ENCODE results near the gene CCDC106.

Gene CCDC106

GRCh38 chr19:55613930-55614710 lies 33.9 kb upstream of the CCDC106 start:
- in situ Hi-C loops (cut with MboI; ENCODE audit: low sequenced_read_pairs), result no loop called here

GRCh38 chr19:55614711-55615542 lies 33.1 kb upstream of the CCDC106 start:
- in situ Hi-C loops (cut with MboI; ENCODE audit: low sequenced_read_pairs), result no loop called here

GRCh38 chr19:55615543-55616394 lies 32.2 kb upstream of the CCDC106 start:
- in situ Hi-C loops (cut with MboI; ENCODE audit: low sequenced_read_pairs), result no loop called here

GRCh38 chr19:55616395-55616875 lies 31.6 kb upstream of the CCDC106 start:
- in situ Hi-C loops (cut with MboI; ENCODE audit: low sequenced_read_pairs), result no loop called here

DNA sequence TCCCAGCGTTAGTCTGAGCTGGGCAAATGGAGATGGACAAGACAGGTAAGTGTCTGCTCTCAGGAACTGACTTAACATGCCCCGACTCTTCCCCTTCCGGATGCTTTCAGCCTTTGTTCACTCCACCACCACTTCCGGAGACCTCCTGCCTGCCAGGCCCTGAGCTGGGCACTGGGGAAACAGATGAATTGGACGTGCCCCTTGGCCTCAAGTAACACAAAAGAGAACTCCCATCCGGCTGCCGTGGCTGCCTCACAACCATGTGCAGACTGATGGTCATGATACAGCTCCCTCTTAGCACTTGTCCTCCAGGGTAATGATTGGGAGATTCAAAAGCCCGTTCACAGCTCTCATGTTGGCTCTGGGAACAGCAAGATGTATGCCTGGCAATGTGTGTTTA lies 30.6 kb upstream of the CCDC106 start:
- in situ Hi-C loops (cut with MboI; ENCODE audit: low sequenced_read_pairs), result no loop called here

- in situ Hi-C loops (cut with MboI; ENCODE audit: low sequenced_read_pairs), result no loop called here
These were observed 29.6 kb upstream of the CCDC106 start for GRCh38 chr19:55618426-55618825.

DNA sequence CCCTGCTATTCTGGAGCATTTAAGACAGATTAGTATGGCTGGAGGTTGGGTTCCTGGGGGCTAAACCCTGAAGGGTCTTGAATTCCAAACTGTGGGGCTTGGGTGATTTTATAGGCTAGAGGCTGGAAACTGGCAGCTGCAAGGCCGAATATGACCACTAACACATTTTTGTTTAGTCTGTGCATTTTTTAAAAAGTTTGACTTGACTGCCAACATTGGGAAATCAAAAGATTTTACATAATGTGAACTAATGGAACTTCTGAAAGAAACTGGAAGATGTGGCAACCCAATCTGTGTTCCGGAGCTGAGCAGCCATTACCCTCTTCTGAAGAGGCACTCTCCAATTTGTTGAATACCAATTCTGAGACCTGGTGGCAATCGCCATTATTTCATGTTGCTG lies 28.7 kb upstream of the CCDC106 start:
- in situ Hi-C loops (cut with MboI; ENCODE audit: low sequenced_read_pairs), result no loop called here

- in situ Hi-C loops (cut with MboI; ENCODE audit: low sequenced_read_pairs), result loop anchor here (10.0 kb wide), 2 partner anchors 106 to 466 kb away; partner anchors contain the start of gene TNNI3
These were observed 27.4 kb upstream of the CCDC106 start for GRCh38 chr19:55620410-55621204.

- in situ Hi-C loops (cut with MboI; ENCODE audit: low sequenced_read_pairs), result loop anchor here (10.0 kb wide), 2 partner anchors 106 to 466 kb away; partner anchors contain the start of gene TNNI3
These were observed 26.8 kb upstream of the CCDC106 start for GRCh38 chr19:55621205-55621672.

- in situ Hi-C loops (cut with MboI; ENCODE audit: low sequenced_read_pairs), result loop anchor here (10.0 kb wide), 2 partner anchors 107 to 467 kb away; partner anchors contain the start of gene TNNI3
These were observed 26.3 kb upstream of the CCDC106 start for GRCh38 chr19:55621673-55622231.

- in situ Hi-C loops (cut with MboI; ENCODE audit: low sequenced_read_pairs), result loop anchor here (10.0 kb wide), 2 partner anchors 108 to 468 kb away; partner anchors contain the start of gene TNNI3
These were observed 25.6 kb upstream of the CCDC106 start for GRCh38 chr19:55622242-55622969.

- in situ Hi-C loops (cut with MboI; ENCODE audit: low sequenced_read_pairs), result loop anchor here (10.0 kb wide), 2 partner anchors 108 to 468 kb away; partner anchors contain the start of gene TNNI3
These were observed 24.9 kb upstream of the CCDC106 start for GRCh38 chr19:55623130-55623529.

- in situ Hi-C loops (cut with MboI; ENCODE audit: low sequenced_read_pairs), result loop anchor here (10.0 kb wide), 2 partner anchors 109 to 469 kb away; partner anchors contain the start of gene TNNI3
These were observed 24.5 kb upstream of the CCDC106 start for GRCh38 chr19:55623561-55623960.

- in situ Hi-C loops (cut with MboI; ENCODE audit: low sequenced_read_pairs), result loop anchor here (10.0 kb wide), 2 partner anchors 110 to 470 kb away; partner anchors contain the start of gene TNNI3
These were observed 23.7 kb upstream of the CCDC106 start, which contains the start of gene ZNF784 for GRCh38 chr19:55624109-55625003. ZNF784 (minus strand) TSS chr19:55624566; CDS start chr19:55624561, 5 bp downstream.

DNA sequence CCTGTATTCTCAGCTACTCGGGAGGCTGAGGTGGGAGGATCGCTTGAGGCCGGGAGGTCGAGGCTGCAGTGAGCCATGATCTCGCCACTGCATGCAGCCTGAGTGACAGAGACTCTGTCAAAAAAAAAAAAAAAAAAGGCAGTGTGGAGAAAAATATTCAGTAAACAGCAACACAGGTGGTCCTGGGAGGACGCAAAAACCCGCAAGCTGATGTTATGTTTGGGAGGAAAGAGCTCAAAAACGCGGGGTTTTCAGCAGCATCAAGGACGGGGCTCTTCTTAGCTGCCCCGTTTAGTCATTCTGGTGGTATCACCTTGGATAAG lies 23.0 kb upstream of the CCDC106 start:
- in situ Hi-C loops (cut with MboI; ENCODE audit: low sequenced_read_pairs), result loop anchor here (10.0 kb wide), 2 partner anchors 110 to 470 kb away; partner anchors contain the start of gene TNNI3

GRCh38 chr19:55626350-55626749 lies 21.7 kb upstream of the CCDC106 start:
- in situ Hi-C loops (cut with MboI; ENCODE audit: low sequenced_read_pairs), result loop anchor here (10.0 kb wide), 2 partner anchors 112 to 472 kb away; partner anchors contain the start of gene TNNI3

- in situ Hi-C loops (cut with MboI; ENCODE audit: low sequenced_read_pairs), result no loop called here
These were observed 15.6 kb upstream of the CCDC106 start for GRCh38 chr19:55632463-55632834.
